LHCN-M2 (cell line): ENCODE data around the gene RNASE8. TPM values are rescaled to one million over a fixed set of nuclear protein-coding genes. Genes with fewer than 3 reads are reported as not detected.

ENCODE experiments used
- DNase-seq: peaks from one replicate; pipeline ENCODE4 v3.0.0-alpha.2; 2012; ENCODE audit warnings: low read depth
- total RNA-seq: library from RNA; depleted of rRNA; stranded (reverse); fragments of >200 nt; gene quantifications from 2 replicates; pipeline ENCODE4 v1.2.3, GENCODE V29; 2014

RNASE8 gene
- total RNA-seq, 1 experiment from 2014 or later = not detected

- no peak for DNase-seq
These were observed 15.2 kb downstream of the RNASE8 start for GRCh38 chr14:21072781-21073339.

- no peak for DNase-seq
These were observed 16.3 kb downstream of the RNASE8 start for GRCh38 chr14:21073921-21074320.

- no peak for DNase-seq
These were observed 17.0 kb downstream of the RNASE8 start for GRCh38 chr14:21074398-21075272.

GRCh38 chr14:21075719-21076437, 18.3 kb downstream of the RNASE8 start:
- no peak for DNase-seq

GRCh38 chr14:21077672-21078071, 20.1 kb downstream of the RNASE8 start:
- DNase-seq = no peak

GRCh38 chr14:21078287-21078686, 20.7 kb downstream of the RNASE8 start:
- no peak for DNase-seq

GRCh38 chr14:21078726-21079125, 21.1 kb downstream of the RNASE8 start:
- DNase-seq = no peak

GRCh38 chr14:21081521-21082142, 24.0 kb downstream of the RNASE8 start:
- no peak for DNase-seq

- DNase-seq = no peak
These were observed 26.1 kb downstream of the RNASE8 start for GRCh38 chr14:21083565-21084325.

GRCh38 chr14:21084396-21084795, 26.8 kb downstream of the RNASE8 start:
- no peak for DNase-seq

- no peak for DNase-seq
These were observed 27.6 kb downstream of the RNASE8 start for GRCh38 chr14:21084998-21085853.

GRCh38 chr14:21086908-21087293, 29.3 kb downstream of the RNASE8 start:
- DNase-seq = no peak

- peak; percentile 80 for DNase-seq
These were observed 29.9 kb downstream of the RNASE8 start for GRCh38 chr14:21087294-21088091.

GRCh38 chr14:21088687-21089086, 31.1 kb downstream of the RNASE8 start:
- no peak for DNase-seq

- DNase-seq = no peak
These were observed 31.6 kb downstream of the RNASE8 start for GRCh38 chr14:21089271-21089670.

GRCh38 chr14:21089877-21090193, 32.2 kb downstream of the RNASE8 start:
- no peak for DNase-seq

GRCh38 chr14:21090194-21090939, 32.7 kb downstream of the RNASE8 start:
- DNase-seq = no peak

GRCh38 chr14:21090940-21091663, 33.5 kb downstream of the RNASE8 start:
- DNase-seq = no peak
